HepG2 (cell line): ENCODE data around the gene KARS1. TPM values are rescaled to one million over a fixed set of nuclear protein-coding genes. Genes with fewer than 3 reads are reported as not detected.
A peak's percentile ranks its signal among the peaks of the same experiment; 100 is the strongest.

ENCODE experiments used
- AKNA ChIP-seq: sonication (generic); formaldehyde crosslinking; IDR thresholded peaks from 2 replicates; pipeline ENCODE4 v1.4.0; 2020; ENCODE audit warnings: missing genetic modification reagents, borderline replicate concordance
- ELF1 ChIP-seq: sonication (generic); formaldehyde crosslinking; IDR thresholded peaks from 2 replicates; pipeline ENCODE4 v1.4.0; 2020; ENCODE audit warnings: missing genetic modification reagents
- IRF2 ChIP-seq: IDR thresholded peaks from 2 replicates; pipeline ENCODE4 v1.6.1; 2018; ENCODE audit warnings: missing genetic modification reagents, missing compliant biosample characterization
- KLF11 ChIP-seq: IDR thresholded peaks from 2 replicates; pipeline ENCODE4 v1.6.1; 2016; ENCODE audit warnings: missing compliant biosample characterization
- MYPOP ChIP-seq: sonication (generic); formaldehyde crosslinking; IDR thresholded peaks from 2 replicates; pipeline ENCODE4 v1.8.1; 2023; ENCODE audit warnings: mild to moderate bottlenecking, moderate library complexity, missing genetic modification reagents
- PBX2 ChIP-seq: IDR thresholded peaks from 2 replicates; pipeline ENCODE4 v1.6.1; 2016; ENCODE audit warnings: control low read depth
- RELA ChIP-seq: sonication (generic); formaldehyde crosslinking; IDR thresholded peaks from 2 replicates; pipeline ENCODE4 v1.4.0; 2020; ENCODE audit warnings: missing genetic modification reagents
- SIX1 ChIP-seq: sonication (generic); formaldehyde crosslinking; IDR thresholded peaks from 2 replicates; pipeline ENCODE4 v1.4.0; 2020; ENCODE audit warnings: missing genetic modification reagents, borderline replicate concordance
- TEF ChIP-seq: sonication (generic); formaldehyde crosslinking; IDR thresholded peaks from 2 replicates; pipeline ENCODE4 v1.5.0; 2020; ENCODE audit warnings: missing genetic modification reagents
- ZBTB38 ChIP-seq: sonication (generic); formaldehyde crosslinking; IDR thresholded peaks from 2 replicates; pipeline ENCODE4 v1.5.1; 2020; ENCODE audit warnings: mild to moderate bottlenecking, missing genetic modification reagents
- ZNF121 ChIP-seq: sonication (generic); formaldehyde crosslinking; IDR thresholded peaks from 2 replicates; pipeline ENCODE4 v1.5.0; 2020; ENCODE audit warnings: mild to moderate bottlenecking, missing genetic modification reagents
- ZNF281 ChIP-seq: sonication (generic); formaldehyde crosslinking; IDR thresholded peaks from 2 replicates; pipeline ENCODE4 v1.4.0; 2020; ENCODE audit warnings: missing genetic modification reagents, borderline replicate concordance
- ZNF367 ChIP-seq: sonication (generic); formaldehyde crosslinking; IDR thresholded peaks from 2 replicates; pipeline ENCODE4 v1.4.0; 2020; ENCODE audit warnings: missing genetic modification reagents, borderline replicate concordance
- ZNF552 ChIP-seq: sonication (generic); formaldehyde crosslinking; IDR thresholded peaks from 2 replicates; pipeline ENCODE4 v1.9.0; 2022; ENCODE audit warnings: missing genetic modification reagents, mild to moderate bottlenecking, borderline replicate concordance
- ZNF598 ChIP-seq: sonication (generic); formaldehyde crosslinking; IDR thresholded peaks from 2 replicates; pipeline ENCODE4 v1.5.1; 2020; ENCODE audit warnings: mild to moderate bottlenecking, missing genetic modification reagents, borderline replicate concordance
- ZNF746 ChIP-seq: sonication (generic); formaldehyde crosslinking; IDR thresholded peaks from 2 replicates; pipeline ENCODE4 v1.8.0; 2022; ENCODE audit warnings: mild to moderate bottlenecking, missing genetic modification reagents
- ZNF816 ChIP-seq: sonication (generic); formaldehyde crosslinking; IDR thresholded peaks from 2 replicates; pipeline ENCODE4 v1.8.0; 2022; ENCODE audit warnings: missing genetic modification reagents, mild to moderate bottlenecking, borderline replicate concordance
- polyA plus RNA-seq, 8 experiments: library from polyadenylated mRNA; depleted of rRNA in 3 of 8; stranded (reverse) in 7 of 8; unstranded in 1 of 8; fragments of >200 nt; fragmentation: Illumina TruSeq in 4 of 8; extraction: Trizol in 4 of 8; gene quantifications; 2 replicates each; pipeline versions ENCODE4 v1.2.1 to v1.2.3, GENCODE V29; 2011 to 2016; ENCODE audit warnings: low read depth in 4 of 8, missing spikeins in 1 of 8, mixed read lengths in 1 of 8; ENCODE audit not compliant: insufficient read depth in 1 of 8
- total RNA-seq, 5 experiments: library from RNA; depleted of rRNA; stranded (reverse); fragments of >200 nt; fragmentation: Illumina TruSeq; extraction: Trizol; gene quantifications; 2 replicates each; pipeline ENCODE4 v1.2.3, GENCODE V29; 2016; ENCODE audit warnings: low read depth in 1 of 5

The KARS1 gene
- total and polyA plus RNA-seq, 2 of the 13 experiments (the other 11 are each of a cell fraction or from before 2014, with no cell fraction given): 141 to 276 TPM

GRCh38 chr16:75622761-75623605 lies 24.5 kb downstream of the KARS1 start, which contains the start of gene ADAT1 (continued):
- TF ChIP-seq MYPOP (peak; percentile 87), TEF (CRISPR knock-in tag) (peak; percentile 44; the same call in 1 of the 2 replicates), ZNF281 (0 out of 2 replicates have a peak, but pooled peaks have one; percentile 10), ZBTB38 (CRISPR knock-in tag) (peak; percentile 76), IRF2 (peak; percentile 96), ZNF816 (CRISPR knock-in tag) (no peak), ELF1 (peak; percentile 95), ZNF746 (CRISPR knock-in tag) (peak; percentile 55), ZNF367 (peak; percentile 54; the same call in 1 of the 2 replicates), KLF11 (CRISPR knock-in tag) (peak; percentile 79; the same call in 1 of the 2 replicates), SIX1 (CRISPR knock-in tag) (0 out of 2 replicates have a peak, but pooled peaks have one; percentile 32), PBX2 (CRISPR knock-in tag) (no peak), AKNA (CRISPR knock-in tag) (no peak), ZNF598 (CRISPR knock-in tag) (peak; percentile 71; the same call in 1 of the 2 replicates), ZNF121 (CRISPR knock-in tag) (peak; percentile 85; the same call in 1 of the 2 replicates), ZNF552 (CRISPR knock-in tag) (peak; percentile 86; the same call in 1 of the 2 replicates), RELA (CRISPR knock-in tag) (no peak)
